HUES6 (cell line): ENCODE measurements around the gene MFSD11.
A peak's percentile ranks its signal among the peaks of the same experiment; 100 is the strongest.
"Not testable (repeated sequence)": the region's sequence is repeated elsewhere in the genome, so short reads cannot be mapped to it uniquely, and the experiment has no call there.

Source experiments
- H3K27ac ChIP-seq: 2 replicates; pipeline ENCODE4 v1.7.0; 2013; ENCODE audit warnings: low read depth, mild to moderate bottlenecking, low read length, inconsistent platforms
- H3K27me3 ChIP-seq: 2 replicates; pipeline ENCODE4 v1.6.1; 2013; ENCODE audit warnings: low read length; ENCODE audit not compliant: control insufficient read depth, insufficient read depth
- H3K36me3 ChIP-seq: 2 replicates; pipeline ENCODE4 v1.6.1; 2013; ENCODE audit warnings: low read length; ENCODE audit not compliant: control insufficient read depth, insufficient read depth
- H3K4me1 ChIP-seq: 2 replicates; pipeline ENCODE4 v1.6.1; 2013; ENCODE audit warnings: low read length; ENCODE audit not compliant: control insufficient read depth, insufficient read depth
- H3K4me3 ChIP-seq: 2 replicates; pipeline ENCODE4 v1.5.1; 2013; ENCODE audit warnings: low read depth, low read length
- H3K9ac ChIP-seq: one replicate; pipeline ENCODE4 v1.6.1; 2013; ENCODE audit warnings: mild to moderate bottlenecking, low read length
- H3K9me3 ChIP-seq: 2 replicates; pipeline ENCODE4 v1.6.1; 2013; ENCODE audit warnings: low read depth, low read length; ENCODE audit not compliant: control insufficient read depth, insufficient read depth

Gene MFSD11

DNA sequence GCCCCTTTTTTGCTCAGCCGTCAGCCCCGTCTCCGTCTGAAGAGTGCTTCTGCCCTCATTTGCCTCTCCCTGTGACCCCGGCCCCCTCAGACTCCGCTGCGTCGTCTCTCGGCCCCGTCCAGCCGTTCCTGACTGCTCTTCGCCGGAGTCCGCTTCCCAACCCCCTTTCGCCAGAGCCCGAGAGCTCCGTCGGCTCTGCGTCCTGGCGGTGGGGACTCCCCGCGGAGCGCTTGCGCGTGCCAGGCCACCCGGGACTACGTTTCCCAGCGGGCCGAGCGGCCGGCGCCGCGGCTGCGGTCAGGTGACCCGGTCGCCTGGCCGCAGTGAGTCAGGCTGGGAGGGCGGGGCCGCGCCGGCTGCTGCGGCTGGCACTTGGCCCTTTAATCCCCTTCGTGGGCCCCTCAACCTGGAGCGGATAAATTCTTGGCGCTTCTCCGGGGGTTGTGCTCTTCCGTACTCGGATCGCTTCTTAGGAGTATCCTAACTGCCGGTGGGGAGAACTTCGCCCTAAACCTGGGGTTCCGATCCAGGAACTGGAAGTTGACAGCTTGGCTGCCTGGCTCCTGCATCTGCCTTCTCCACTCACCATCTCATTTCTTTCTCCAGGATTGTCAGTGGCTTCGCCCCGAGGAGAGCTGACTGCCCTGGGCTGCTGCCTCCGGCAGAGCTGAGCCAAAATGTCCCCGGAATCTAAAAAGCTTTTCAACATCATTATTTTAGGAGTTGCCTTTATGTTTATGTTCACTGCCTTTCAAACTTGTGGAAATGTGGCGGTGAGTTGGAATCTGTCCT is at the start of gene MFSD11:
Gene MFSD11, plus strand, starts transcription at position 444 of the 792 bp plus-strand sequence. Its CDS starts 234 bp downstream, at position 678.
- peak within 1 kb of the TSS; percentile 98 for H3K4me3 ChIP-seq
- H3K36me3 ChIP-seq: peaks cover 46% of the 10 kb centered on the region
- H3K9me3 ChIP-seq: no peaks in the 10 kb centered on the region
- peak within 1 kb of the TSS; percentile 99 for H3K27ac ChIP-seq
- no peaks in the 10 kb centered on the region for H3K27me3 ChIP-seq
- peaks cover 16% of the 10 kb centered on the region for H3K4me1 ChIP-seq
- H3K9ac ChIP-seq: peak within 1 kb of the TSS; percentile 100

DNA sequence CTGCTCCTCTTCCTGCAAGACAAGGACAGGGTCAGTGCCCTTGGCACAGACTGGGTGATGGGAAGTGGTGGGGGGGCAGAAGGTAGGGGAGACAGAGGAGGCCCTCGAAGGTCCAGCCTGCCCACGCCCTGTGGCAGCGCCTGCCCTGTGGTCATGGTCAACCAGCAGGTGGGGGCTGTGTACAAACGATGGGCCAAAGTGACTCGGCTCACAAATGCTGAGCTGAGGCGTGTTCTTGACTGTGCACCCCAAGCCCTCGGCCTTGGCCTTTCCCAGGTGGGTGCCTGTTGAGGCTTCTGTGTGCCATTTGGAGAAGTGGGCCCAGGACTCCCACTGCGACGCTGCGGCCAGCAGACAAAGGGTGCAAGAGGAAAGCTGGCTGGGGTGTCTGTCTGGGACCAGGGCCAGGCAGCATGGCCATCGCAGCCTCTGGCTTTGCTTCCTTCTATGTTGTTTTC is 49.7 kb upstream of the MFSD11 start:
- no peaks in the 10 kb centered on the region for H3K27me3 ChIP-seq
- peaks cover 30% of the 10 kb centered on the region for H3K4me1 ChIP-seq
- no peaks in the 10 kb centered on the region for H3K9me3 ChIP-seq
- H3K27ac ChIP-seq: no peak overlapping the region
- no peaks in the 10 kb centered on the region for H3K36me3 ChIP-seq
- no peak overlapping the region for H3K9ac ChIP-seq
- H3K4me3 ChIP-seq: no peak overlapping the region

- Histone ChIP-seq H3K27me3 (no peaks in the 10 kb centered on the region), H3K4me1 (peaks cover 24% of the 10 kb centered on the region), H3K9ac (no peak overlapping the region), H3K9me3 (no peaks in the 10 kb centered on the region), H3K4me3 (no peak overlapping the region), H3K27ac (no peak overlapping the region), H3K36me3 (no peaks in the 10 kb centered on the region)
These were observed 48.1 kb upstream of the MFSD11 start for GRCh38 chr17:76689859-76690258.

GRCh38 chr17:76690596-76691280 is 47.2 kb upstream of the MFSD11 start:
- H3K4me1 ChIP-seq: peaks cover 24% of the 10 kb centered on the region
- H3K27me3 ChIP-seq: no peaks in the 10 kb centered on the region
- no peaks in the 10 kb centered on the region for H3K36me3 ChIP-seq
- no peak overlapping the region for H3K27ac ChIP-seq
- H3K9me3 ChIP-seq: no peaks in the 10 kb centered on the region
- H3K4me3 ChIP-seq: no peak overlapping the region
- no peak overlapping the region for H3K9ac ChIP-seq

- no peaks in the 10 kb centered on the region for H3K36me3 ChIP-seq
- H3K4me3 ChIP-seq: no peak overlapping the region
- H3K27me3 ChIP-seq: no peaks in the 10 kb centered on the region
- H3K9me3 ChIP-seq: no peaks in the 10 kb centered on the region
- no peak overlapping the region for H3K27ac ChIP-seq
- H3K9ac ChIP-seq: no peak overlapping the region
- H3K4me1 ChIP-seq: peaks cover 23% of the 10 kb centered on the region
These were observed 46.3 kb upstream of the MFSD11 start for GRCh38 chr17:76691379-76692191.

- no peaks in the 10 kb centered on the region for H3K36me3 ChIP-seq
- H3K4me1 ChIP-seq: peaks cover 23% of the 10 kb centered on the region
- H3K9ac ChIP-seq: no peak overlapping the region
- no peaks in the 10 kb centered on the region for H3K27me3 ChIP-seq
- H3K27ac ChIP-seq: no peak overlapping the region
- no peak overlapping the region for H3K4me3 ChIP-seq
- no peaks in the 10 kb centered on the region for H3K9me3 ChIP-seq
These were observed 42.7 kb upstream of the MFSD11 start for GRCh38 chr17:76695059-76695831.

GRCh38 chr17:76696763-76697701 is 40.9 kb upstream of the MFSD11 start:
- Histone ChIP-seq H3K9ac (no peak overlapping the region), H3K27ac (no peak overlapping the region), H3K4me1 (peaks cover 40% of the 10 kb centered on the region)

GRCh38 chr17:76697702-76698465 is 40.0 kb upstream of the MFSD11 start:
- no peak overlapping the region for H3K9ac ChIP-seq
- peaks cover 40% of the 10 kb centered on the region for H3K4me1 ChIP-seq
- no peaks in the 10 kb centered on the region for H3K36me3 ChIP-seq
- no peaks in the 10 kb centered on the region for H3K9me3 ChIP-seq
- H3K27ac ChIP-seq: no peak overlapping the region
- no peak overlapping the region for H3K4me3 ChIP-seq
- no peaks in the 10 kb centered on the region for H3K27me3 ChIP-seq

More at GRCh38 chr17:76696763-76697701, 40.9 kb upstream of the MFSD11 start:
- H3K27me3 ChIP-seq: no peaks in the 10 kb centered on the region
- no peak overlapping the region for H3K4me3 ChIP-seq
- H3K36me3 ChIP-seq: no peaks in the 10 kb centered on the region
- H3K9me3 ChIP-seq: no peaks in the 10 kb centered on the region

GRCh38 chr17:76698466-76698977 is 39.4 kb upstream of the MFSD11 start:
- not testable (repeated sequence) for H3K27ac ChIP-seq

More at GRCh38 chr17:76698466-76698977, 39.4 kb upstream of the MFSD11 start:
- H3K4me1 ChIP-seq: peaks cover 40% of the 10 kb centered on the region
- not testable (repeated sequence) for H3K9ac ChIP-seq, H3K4me3 ChIP-seq, H3K27me3 ChIP-seq, H3K36me3 ChIP-seq, H3K9me3 ChIP-seq
